ENCODE measurements around the gene KIR3DL2.
"Not testable (repeated sequence)": the region's sequence is repeated elsewhere in the genome, so short reads cannot be mapped to it uniquely, and the experiment has no call there.

The KIR3DL2 gene

GRCh38 chr19:54873990-54874389, 23.7 kb downstream of the KIR3DL2 start, which contains the start of gene FCAR:
FCAR (plus strand) TSS chr19:54874235; CDS start chr19:54874290, 55 bp downstream.
- no peak for DNase-seq

- DNase-seq = no peak
Observed at GRCh38 chr19:54875506-54875905, 25.3 kb downstream of the KIR3DL2 start.

- DNase-seq = no peak
Observed at GRCh38 chr19:54877471-54877870, 27.2 kb downstream of the KIR3DL2 start.

GRCh38 chr19:54881884-54882283, 31.6 kb downstream of the KIR3DL2 start:
- no peak for DNase-seq

- no peak for DNase-seq
Observed at GRCh38 chr19:54882758-54883157, 32.5 kb downstream of the KIR3DL2 start.

GRCh38 chr19:54883228-54883627, 33.0 kb downstream of the KIR3DL2 start:
- no peak for DNase-seq

GRCh38 chr19:54888239-54888638, 38.0 kb downstream of the KIR3DL2 start:
- no peak for DNase-seq

GRCh38 chr19:54889566-54889965, 39.3 kb downstream of the KIR3DL2 start:
- DNase-seq = no peak

- DNase-seq = no peak
Observed at GRCh38 chr19:54893406-54893805, 43.2 kb downstream of the KIR3DL2 start.

- not testable (repeated sequence) for DNase-seq
Observed at GRCh38 chr19:54894106-54894505, 43.9 kb downstream of the KIR3DL2 start.

GRCh38 chr19:54896036-54896435, 45.8 kb downstream of the KIR3DL2 start:
- DNase-seq = no peak

GRCh38 chr19:54898685-54899084, 48.4 kb downstream of the KIR3DL2 start:
- not testable (repeated sequence) for DNase-seq

GRCh38 chr19:54899646-54900045, 49.4 kb downstream of the KIR3DL2 start:
- not testable (repeated sequence) for DNase-seq

GRCh38 chr19:54901153-54901552, 50.9 kb downstream of the KIR3DL2 start:
- DNase-seq = not testable (repeated sequence)

- no peak for DNase-seq
Observed at GRCh38 chr19:54902061-54902460, 51.8 kb downstream of the KIR3DL2 start.

GRCh38 chr19:54903303-54903702, 53.1 kb downstream of the KIR3DL2 start:
- DNase-seq = no peak

GRCh38 chr19:54904261-54904660, 54.0 kb downstream of the KIR3DL2 start:
- not testable (repeated sequence) for DNase-seq

- DNase-seq = no peak
Observed at GRCh38 chr19:54905421-54905802, 55.2 kb downstream of the KIR3DL2 start.

GRCh38 chr19:54905803-54906511, 55.7 kb downstream of the KIR3DL2 start, which contains the start of gene NCR1:
NCR1 (plus strand) TSS chr19:54906148; CDS start chr19:54906188, 40 bp downstream.
- no peak for DNase-seq

GRCh38 chr19:54906819-54907218, 56.6 kb downstream of the KIR3DL2 start:
- no peak for DNase-seq

GRCh38 chr19:54907899-54908298, 57.7 kb downstream of the KIR3DL2 start:
- DNase-seq = not testable (repeated sequence)

All from activated T-cell treated with anti-CD3 and anti-CD28 coated beads, Interleukin-2, amount 50 U/mL, for 1 hour (primary cell).